GM18520 (cell line): Measurements from ENCODE around the gene CYTH4.
"Not testable (repeated sequence)": the region's sequence is repeated elsewhere in the genome, so short reads cannot be mapped to it uniquely, and the experiment has no call there.

Experiments
- ATAC-seq: cut with Tn5 transposase; IDR thresholded peaks from one replicate; pipeline ENCODE4 v1.9.1; 2021; ENCODE audit not compliant: unreplicated experiment

The CYTH4 gene

DNA sequence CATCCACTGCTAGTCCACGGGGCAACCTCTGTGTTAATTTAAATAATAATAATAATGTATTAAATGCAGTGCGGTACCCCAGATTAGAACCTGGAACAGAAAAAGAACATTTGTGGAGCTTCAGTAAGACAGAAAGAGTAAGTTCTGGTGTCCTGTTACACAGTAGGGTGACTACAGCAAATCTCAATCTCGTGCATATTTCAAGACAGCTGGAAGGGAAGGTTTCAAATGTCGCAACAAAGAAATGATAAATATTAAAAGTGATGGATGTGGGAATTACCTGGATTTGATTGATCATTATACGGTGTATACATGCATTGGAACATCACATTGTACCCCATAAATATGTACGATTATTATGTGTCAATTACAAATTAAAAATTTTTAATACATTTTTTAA is 36.6 kb upstream of the CYTH4 start:
- ATAC-seq = no peak

DNA sequence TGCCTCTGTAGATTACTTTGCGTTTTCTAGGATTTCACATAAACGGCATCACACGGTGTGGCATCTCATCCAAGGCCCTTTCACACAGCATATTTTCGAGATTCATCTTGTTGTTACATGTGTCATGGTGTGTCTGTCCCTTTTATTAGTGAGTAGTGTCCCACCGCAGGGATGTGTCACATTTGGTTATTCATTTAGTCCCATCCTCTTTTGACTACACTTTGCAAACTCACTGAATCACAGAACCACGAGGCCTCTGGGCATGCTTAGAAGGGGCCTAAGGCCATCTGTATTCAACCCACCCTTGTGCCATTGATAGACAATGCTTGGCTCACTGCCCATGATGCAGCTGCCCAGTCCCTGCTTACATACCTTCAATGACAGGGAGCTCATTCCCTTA is 34.1 kb upstream of the CYTH4 start:
- no peak for ATAC-seq

DNA sequence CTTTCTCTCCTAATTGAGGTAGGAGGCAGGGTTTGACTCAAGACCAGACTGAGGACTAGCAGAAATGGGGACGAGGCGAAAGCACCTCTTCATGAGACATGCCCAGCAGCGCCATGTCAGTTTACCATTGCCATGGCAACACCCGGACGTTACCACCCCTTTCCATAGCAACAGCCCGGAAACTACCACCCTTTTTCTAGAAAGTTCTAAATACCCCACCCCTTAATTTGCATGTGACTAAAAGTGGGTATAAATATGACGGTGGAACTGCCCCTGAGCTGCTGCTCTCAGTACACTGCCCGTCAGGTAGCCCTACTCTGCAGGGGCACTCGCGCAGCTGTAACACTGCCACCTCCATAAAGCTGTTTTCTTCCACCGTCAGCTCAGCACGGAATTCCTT is 32.3 kb upstream of the CYTH4 start:
- no peak for ATAC-seq

DNA sequence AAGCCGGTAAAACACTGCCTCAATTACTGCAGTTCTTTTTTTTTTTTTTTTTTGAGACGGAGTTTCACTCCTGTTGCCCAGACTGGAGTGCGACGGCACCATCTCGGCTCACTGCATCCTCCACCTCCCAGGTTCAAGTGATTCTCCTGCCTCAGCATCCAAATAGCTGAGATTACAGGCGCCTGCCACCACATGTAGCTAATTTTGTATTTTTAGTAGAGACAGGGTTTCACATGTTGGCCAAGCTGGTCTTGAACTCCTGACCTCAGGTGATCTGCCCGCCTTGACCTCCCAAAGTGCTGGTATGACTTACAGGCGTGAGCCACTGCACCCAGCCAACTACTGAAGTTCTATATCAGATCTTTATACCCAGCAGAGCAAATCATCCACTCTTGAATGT is 30.5 kb upstream of the CYTH4 start:
- ATAC-seq = not testable (repeated sequence)

DNA sequence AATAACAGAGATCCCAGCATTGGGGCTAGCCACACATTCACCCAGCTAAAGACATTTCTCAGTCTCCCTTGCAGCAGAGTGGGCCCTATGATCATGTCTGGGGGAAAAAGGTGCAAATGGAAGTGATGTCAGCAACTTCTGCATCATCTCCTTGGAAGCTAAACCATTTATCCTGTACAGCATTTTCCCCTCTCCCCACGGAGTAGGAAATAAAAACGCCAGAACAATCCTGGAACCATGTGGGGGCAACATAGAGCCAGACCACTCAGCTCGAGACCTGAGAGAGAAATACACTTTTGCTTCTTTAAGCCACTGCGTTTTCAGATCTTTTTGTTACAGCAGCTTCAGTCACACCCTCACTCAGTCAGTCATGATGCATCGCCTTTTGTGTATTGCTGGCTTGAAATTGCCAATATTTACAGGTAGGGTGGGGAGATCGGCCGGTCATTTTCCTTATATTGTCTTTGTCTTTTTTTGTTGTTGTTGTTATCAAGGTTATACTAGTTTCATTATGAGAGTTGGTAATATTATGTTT is 29.1 kb upstream of the CYTH4 start:
- no peak for ATAC-seq

DNA sequence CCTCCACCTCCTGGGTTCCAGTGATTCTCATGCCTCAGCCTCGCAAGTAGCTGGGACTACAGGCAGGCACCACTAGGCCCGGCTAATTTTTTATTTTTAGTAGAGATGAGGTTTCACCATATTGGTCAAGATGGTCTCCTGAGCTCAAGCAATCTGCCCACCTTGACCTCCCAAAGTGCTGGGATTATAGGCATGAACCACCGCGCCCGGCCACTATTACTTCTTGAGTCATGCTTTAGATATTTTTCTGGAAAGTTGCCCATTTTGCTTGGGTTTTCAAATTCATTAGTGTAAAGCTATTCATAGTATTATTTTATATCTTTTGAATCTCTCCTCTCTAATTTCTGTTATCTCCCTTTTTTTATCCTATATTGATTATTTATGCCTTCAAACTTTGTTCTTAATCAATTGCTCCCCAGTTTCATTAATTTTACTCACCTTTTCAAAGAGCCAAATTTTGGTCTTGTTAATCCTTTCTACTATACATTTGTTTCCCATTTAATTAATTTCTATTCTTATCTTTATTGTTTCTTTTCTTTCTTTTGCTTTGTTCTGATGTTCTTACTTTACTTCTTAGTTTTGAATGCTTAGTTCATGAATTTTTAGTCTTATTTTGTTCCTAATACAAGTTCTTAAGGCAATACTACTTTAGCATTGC is 28.0 kb upstream of the CYTH4 start:
- ATAC-seq = no peak

DNA sequence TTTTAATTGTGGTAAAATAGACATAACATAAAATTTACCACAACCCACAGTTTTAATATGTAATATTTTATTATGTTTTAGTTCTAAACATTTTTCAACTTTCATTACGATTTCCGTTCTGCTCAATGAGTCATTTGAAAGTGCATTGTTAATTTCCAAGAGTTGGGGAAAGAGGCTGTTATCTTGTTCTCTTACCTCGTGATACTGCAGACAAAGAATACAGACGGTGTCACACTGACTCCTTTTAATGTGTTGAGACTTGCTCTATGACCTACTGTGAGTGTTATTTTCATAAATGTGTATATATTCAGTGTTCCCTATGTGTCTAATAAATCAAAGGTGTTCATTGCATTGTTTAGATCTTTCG is 27.5 kb upstream of the CYTH4 start:
- ATAC-seq = no peak

DNA sequence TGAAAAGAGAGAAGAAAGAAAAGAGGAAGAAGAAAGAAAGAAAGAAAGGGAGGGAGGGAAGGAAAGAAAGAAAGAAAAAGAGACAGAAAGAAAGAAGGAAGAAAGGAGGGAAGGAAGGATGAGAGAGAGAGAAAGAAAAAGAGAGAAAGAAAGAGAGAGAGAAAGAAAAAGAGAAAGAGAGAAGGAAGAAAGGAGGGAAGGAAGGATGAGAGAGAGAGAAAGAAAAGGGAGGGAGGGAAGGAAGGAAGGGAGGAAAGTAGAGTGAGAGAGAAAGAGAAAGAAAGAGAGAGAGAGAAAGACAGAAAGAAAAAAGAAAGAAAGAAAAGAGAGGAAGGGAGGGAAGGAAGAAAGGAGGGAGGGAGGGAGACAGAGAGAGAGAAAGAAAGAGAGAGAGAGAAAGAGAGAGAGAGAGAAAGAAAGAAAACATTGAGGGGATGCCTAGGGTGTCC is 26.7 kb upstream of the CYTH4 start:
- no peak for ATAC-seq

DNA sequence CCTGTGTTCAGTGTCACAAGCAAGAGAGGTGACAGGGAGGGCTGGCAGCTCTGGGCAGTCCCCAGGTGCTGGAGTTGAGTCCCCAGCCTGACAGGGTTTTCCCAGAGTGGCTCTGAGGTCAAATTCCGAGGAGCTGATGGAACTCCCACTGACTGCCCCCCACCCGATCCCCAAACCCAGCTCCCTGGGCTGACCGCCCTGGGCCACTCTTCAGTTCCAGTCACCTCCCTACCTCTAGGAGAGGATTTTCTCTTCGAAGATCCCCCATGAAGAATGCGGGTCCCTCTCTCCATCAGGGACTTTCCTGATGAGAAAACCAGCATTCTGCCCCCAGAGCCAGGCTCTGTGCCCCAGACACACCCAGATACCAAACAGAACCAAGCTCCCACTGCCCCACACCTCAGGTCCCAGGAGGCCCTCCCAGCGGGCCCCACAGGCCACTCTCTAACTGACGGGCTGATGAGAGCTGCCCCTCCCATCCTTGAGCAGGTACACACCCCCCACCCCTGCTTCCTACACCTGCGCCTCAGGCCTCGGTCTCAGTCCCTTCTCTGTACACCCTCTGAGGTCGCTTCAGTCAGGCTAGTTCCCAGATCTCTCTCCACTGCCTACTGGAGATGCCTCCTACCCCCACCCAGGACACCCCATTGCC is 26.1 kb upstream of the CYTH4 start:
- ATAC-seq = no peak

DNA sequence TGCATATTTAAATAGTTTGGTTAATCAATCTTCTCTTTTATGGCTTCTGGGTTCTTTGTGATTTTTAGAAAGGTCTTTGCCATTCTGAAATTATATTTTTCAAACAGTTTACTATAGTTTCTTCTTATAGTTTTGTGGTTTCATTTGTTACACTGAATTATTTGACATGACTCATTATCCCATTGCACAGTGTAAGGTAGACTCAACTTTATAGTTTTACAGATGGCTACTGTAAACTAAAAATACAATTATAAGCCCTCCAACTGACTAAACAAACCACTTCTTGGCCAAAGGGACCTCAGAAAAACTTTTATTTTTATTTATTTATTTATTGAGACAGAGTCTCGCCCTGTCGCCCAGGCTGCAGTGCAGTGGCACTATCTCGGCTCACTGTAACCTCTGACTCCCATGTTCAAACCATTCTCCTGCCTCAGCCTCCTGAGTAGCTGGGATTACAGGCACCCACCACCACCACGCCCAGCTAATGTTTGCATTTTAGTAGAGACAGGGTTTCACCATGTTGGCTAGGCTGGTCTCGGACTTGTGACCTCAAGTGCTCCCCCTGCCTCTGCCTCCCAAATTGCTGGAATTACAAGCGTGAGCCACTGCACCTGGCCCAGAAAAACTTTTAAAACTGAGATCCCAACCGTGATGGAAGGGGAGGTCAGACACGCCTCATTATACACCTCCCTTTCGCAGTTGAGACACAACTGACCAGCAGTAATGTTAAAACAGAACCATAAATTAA is 24.1 kb upstream of the CYTH4 start:
- ATAC-seq = no peak

DNA sequence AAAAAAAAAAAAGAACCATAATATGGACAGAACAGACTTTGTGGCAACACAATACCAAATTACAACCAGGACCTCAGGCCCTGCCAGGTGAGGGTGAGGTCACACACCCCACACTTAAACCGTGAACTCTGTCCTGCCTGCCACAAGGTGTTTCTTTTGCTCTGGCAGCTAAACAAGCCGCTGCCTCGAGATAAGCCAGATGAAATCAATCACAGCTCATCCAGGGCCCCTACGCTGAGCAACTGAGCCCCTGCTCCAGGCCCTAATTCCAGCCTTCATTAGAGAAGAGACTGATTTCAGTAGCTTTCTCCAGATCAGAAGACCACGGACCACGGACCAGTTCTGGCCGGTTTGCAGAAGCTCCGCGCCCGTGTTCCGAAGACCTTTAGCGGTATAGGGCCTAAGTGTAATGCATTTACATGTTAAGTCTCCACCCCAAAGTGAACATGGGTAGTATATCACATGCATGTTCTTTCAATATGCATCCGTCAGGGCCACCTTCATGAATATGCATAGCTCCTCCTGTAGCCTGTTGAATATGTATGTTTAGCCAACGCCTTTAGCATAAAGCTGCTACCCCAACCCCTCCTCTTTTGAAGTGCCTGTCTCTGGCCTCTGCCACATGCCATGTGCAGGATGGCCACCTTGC is 23.4 kb upstream of the CYTH4 start:
- ATAC-seq = no peak

DNA sequence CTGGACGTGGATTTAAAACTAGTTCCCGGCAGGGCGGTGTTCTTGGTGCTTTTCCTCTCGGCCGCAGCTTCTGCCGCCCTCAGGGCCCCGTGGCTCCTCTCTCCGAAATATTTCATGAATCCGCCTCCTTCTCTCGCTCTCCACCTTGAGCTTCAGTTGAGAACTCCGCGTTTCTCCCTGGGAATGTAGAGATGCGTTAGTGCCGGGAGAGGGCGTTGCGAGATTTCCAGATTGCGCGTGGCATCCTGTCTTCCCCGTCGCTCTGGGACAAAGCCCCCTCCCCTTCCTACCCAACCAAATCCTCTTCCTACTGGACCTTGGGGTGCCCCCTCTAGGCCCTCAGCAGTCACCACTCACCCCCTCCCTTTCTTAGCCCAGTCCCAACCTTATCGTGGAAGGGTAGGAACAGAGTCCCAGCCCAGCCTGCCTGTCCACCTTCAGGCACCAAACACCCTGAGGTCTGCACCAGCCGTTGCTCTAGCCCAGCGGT is 22.7 kb upstream of the CYTH4 start:
- ATAC-seq = no peak

DNA sequence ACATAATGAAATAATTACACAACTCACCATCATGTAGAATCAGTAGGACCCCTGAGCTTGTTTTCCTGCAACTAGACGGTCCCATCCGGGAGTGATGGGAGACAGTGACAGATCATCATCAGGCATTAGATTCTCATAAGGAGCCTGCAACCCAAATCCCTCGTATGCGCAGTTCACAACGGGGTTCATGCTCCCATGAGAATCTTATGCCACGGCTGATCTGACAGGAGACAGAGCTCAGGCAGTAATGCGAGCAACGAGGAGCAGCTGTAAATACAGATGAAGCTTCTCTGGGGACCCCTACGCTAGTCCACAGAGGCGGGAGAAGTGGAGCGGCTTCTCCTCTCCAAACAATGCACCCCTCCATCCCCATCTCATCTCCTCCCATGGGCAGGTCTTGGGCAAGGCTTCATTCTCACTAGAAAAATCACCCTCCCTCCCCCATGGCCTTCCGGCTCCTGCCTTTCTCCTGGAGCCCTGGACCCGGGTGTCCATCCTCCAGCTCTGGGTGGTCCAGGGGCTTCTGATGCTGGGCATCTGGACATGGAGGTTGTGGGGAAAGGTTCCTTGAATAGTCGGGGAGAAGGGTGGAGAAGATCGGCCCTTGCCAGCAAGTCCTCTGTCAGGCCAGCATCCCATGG is 22.0 kb upstream of the CYTH4 start:
- no peak for ATAC-seq

DNA sequence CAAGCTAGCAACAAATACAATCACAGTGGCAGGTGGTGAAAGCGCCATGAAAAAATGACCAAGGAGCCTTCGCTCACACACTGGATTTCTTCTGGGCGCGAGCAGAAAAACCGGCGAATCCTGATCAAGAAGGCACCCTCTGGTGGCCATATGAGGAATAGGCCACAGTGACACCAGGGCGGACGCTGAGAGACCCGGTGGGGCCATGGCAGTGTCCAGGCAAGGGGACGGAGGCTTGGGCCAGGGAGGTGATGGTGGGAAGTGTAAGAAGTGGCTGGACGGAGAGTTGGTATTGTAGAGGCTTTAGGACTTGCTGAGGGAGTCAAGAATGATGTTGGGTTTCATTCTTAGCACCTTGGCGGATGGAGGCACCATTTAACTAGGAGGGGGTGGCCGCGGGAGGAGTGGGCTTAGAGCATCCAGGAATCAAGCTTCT is 21.4 kb upstream of the CYTH4 start:
- ATAC-seq = no peak

DNA sequence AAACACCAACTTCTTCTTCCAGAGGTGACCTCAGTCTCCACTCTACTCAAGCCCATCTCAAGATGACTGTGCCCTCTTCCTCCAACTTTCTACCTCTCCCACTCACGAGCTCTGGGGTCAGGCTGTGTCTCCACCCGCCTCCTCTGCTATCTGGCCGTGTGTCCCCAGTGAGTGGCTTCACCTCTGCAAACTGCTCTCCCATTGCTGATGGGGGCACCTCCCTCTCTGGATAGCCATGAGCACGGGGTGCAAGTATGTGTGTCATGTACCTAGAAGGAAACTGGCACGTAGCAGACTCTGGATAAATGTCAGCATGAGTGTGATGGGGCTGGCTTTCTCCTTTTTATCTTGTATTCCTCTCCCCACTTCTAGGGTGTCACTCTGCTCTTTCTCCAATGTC is 20.0 kb upstream of the CYTH4 start:
- ATAC-seq = no peak

DNA sequence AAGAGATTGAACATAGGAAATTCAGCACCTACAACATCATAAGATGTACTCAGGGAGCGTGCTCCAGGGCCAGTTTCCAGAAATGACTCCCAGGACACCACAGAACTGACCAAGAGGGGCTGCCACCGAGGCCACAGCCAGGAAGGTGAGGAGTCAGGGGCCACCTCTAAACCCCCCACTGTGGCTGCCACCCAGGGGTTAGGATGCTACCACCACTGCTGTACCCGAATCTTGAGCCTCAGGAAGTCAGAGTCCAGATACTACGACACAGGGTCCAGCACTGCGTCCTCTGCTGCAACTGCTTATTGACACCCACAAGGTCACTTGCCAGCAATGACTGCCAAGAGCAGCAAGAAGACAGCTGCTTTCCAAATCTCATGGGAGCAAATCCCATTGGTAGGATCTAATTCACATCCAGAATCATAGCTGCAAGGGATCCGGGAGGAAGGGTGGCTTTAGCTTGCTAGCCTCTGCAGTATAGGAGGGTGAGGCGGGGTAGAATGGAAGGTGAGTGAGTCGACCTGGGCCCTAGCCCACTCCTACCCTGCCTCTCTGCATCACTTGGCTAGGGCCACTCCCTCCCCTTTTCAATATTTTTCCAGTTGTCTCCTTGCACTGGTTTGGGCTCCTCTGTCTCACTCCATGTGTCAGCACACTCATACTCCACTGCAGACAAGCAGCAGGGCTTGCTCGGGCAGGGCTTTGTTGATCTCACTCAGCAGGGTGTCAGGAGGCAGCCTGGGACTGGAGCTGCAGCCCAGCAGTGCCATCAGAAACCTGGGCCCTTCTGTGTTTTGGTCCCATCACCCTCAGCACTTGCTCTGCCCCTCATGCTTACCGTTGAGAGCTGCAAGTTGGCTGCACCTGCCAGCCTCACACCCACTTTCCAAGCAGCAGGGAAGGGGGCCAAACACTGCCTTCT is 18.1 kb upstream of the CYTH4 start:
- no peak for ATAC-seq

DNA sequence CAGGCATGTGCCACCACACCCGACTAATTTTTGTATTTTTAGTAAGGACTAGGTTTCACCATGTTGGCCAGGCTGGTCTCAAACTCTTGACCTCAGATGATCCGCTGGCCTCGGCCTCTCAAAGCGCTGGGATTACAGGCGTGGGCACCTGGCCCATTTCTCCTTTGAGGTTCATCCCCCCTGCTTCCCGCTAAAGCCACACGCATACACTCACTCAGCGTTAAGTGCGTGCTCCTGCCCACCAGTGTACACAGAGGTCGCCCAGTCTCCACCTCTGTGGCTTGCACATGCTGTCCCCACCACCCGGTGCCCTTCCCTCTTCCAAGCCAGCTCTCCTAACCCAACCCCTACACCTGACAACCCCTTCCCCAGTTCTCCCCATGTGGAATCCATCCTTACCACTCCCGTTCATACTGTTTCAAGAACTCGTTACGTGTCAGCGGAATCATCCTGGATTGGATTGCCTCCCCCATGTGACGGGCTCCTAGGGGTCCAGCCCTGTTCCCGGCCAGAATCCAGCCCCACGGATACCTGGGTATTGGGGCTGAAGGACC is 15.7 kb upstream of the CYTH4 start:
- ATAC-seq = no peak

DNA sequence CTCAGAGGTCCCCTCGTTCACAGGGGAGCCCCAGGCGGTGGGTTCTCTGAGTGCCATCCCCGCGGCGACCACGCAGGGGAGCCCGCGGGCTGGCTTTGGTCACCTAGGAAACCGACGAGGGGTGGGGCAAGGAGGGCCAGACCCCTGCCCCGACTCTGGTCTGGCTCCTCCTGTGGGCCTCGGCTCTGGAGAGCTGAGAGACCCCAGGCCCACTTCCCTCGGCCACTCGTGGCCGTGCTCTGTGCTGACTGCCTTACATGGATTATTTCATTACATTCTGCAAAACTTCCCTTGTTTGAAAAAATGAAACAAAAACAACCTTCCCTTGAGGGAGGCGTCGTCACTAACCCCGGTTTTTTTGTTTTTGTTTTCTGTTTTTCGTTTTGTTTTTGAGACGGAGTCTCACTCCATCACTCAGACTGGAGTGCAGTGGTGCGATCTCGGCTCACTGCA is 15.1 kb upstream of the CYTH4 start:
- peak; percentile 71 for ATAC-seq

DNA sequence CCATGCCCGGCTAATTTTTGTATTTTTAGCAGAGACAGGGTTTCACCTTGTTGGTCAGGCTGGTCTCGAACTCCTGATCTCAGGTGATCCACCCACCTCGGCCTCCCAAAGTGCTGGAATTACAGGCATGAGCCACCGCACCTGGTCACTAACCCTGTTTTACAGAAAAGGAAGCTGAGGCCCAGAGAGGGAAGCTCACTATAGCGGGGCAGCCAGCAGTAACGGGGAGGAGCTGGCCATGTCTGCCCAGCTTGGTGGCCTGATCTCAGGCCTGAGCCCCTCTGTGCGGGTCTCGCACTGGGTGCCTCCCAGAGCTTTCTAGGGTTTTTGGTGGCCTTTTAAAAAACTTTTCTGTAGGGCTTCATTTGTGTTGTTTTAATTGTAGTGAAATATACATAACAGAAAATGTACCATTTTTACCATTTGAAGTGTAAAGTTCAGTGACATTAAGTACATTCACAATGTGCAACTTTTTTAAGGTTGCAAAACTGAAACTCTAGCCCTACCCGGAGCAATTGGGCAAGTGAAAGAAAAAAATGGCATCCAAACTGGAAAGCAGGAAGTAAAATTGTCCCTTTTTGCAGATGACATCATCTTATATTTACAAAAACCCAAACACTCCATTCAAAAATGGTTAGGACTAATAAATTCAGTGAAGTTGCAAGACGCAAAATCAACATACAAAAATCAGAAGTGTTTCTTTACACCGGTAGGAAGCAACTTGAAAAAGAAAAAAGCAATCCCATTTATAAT is 14.5 kb upstream of the CYTH4 start:
- no peak for ATAC-seq
